ENCODE measurements around the gene TRIP4. TPM values are rescaled to one million over a fixed set of nuclear protein-coding genes. Genes with fewer than 3 reads are reported as not detected.
A peak's percentile ranks its signal among the peaks of the same experiment; 100 is the strongest.

TRIP4 gene
- total RNA-seq, 1 experiment from 2014 or later, result 28.5 TPM

- Mint-ChIP-seq H3K27me3 (ENCODE audit: unreplicated experiment) (no peaks in the 10 kb centered on the region), H3K9me3 (ENCODE audit: low read depth, unreplicated experiment) (no peaks in the 10 kb centered on the region), H3K36me3 (ENCODE audit: insufficient read depth, unreplicated experiment) (peaks cover 27% of the 10 kb centered on the region), H3K4me1 (ENCODE audit: low read depth, unreplicated experiment) (peaks cover 24% of the 10 kb centered on the region), H3K27ac (ENCODE audit: unreplicated experiment) (peak overlapping the region; percentile 49), H3K4me3 (ENCODE audit: low read depth, unreplicated experiment) (peak overlapping the region; percentile 70)
- DNase-seq, result no peak
- no TSS peak for BruUV-seq (replicated peaks)
- CTCF ChIA-PET, result interaction anchor here (0.6 kb wide), 3 partner anchors 38 to 229 kb away, joined by 3 read pairs; no protein-coding TSS in a partner anchor
- intact Hi-C loops (cut with micrococcal nuclease; ENCODE audit: unreplicated experiment), result no loop called here
- TF ChIP-seq CTCF (IDR thresholded peaks at IDR 0.05; ENCODE audit: unreplicated experiment), result no peak
These were observed 71.6 kb downstream of the TRIP4 start for GRCh38 chr15:64459066-64459781.

DNA sequence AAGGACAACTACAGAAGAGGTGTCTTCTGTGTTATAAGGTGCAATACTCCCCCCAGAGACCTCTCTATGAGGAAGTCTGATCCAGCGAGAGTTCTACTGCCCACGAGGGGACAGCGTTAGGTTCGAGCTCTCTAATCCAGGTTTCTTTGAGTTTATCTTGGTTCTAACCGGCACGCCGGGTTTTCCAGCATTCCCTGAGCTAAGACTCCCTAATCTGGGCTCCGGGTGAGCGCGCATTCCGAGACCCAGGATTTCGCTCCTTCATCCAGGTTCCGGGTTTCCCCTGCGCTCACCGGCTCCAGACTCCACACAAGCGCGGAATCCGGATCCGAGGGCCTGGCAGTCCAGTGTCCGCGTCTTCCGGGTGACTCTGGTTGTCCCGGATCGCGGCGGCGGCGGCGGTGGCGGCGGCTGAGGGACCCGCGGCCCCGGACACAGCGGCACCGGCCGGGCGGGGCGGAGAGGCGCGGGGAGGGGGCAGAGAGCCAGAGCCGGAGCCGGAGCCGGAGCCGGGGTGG, 72.6 kb downstream of the TRIP4 start, which contains the start of gene ZNF609:
ZNF609 (plus strand) TSS at position 373 of the 518 bp plus-strand sequence. CDS start 38,842 bp downstream, outside the sequence.
- H3K4me1 Mint-ChIP-seq (ENCODE audit: low read depth, unreplicated experiment), result peaks cover 35% of the 10 kb centered on the region
- no peak for TF ChIP-seq CTCF (IDR thresholded peaks at IDR 0.05; ENCODE audit: unreplicated experiment)
- CTCF ChIA-PET, result interaction anchor here (0.6 to 1.1 kb wide), 5 partner anchors 30 to 381 kb away, joined by 3 to 7 read pairs (median 4); no protein-coding TSS in a partner anchor
- H3K27ac Mint-ChIP-seq (ENCODE audit: unreplicated experiment), result peak within 1 kb of the TSS; percentile 57
- H3K4me3 Mint-ChIP-seq (ENCODE audit: low read depth, unreplicated experiment), result peak within 1 kb of the TSS; percentile 70
- no peaks in the 10 kb centered on the region for H3K9me3 Mint-ChIP-seq (ENCODE audit: low read depth, unreplicated experiment)
- intact Hi-C loops (cut with micrococcal nuclease; ENCODE audit: unreplicated experiment), result no loop called here
- DNase-seq, result peak; percentile 98
- H3K36me3 Mint-ChIP-seq (ENCODE audit: insufficient read depth, unreplicated experiment), result peaks cover 27% of the 10 kb centered on the region
- no peaks in the 10 kb centered on the region for H3K27me3 Mint-ChIP-seq (ENCODE audit: unreplicated experiment)
- BruUV-seq (replicated peaks), result no TSS peak

DNA sequence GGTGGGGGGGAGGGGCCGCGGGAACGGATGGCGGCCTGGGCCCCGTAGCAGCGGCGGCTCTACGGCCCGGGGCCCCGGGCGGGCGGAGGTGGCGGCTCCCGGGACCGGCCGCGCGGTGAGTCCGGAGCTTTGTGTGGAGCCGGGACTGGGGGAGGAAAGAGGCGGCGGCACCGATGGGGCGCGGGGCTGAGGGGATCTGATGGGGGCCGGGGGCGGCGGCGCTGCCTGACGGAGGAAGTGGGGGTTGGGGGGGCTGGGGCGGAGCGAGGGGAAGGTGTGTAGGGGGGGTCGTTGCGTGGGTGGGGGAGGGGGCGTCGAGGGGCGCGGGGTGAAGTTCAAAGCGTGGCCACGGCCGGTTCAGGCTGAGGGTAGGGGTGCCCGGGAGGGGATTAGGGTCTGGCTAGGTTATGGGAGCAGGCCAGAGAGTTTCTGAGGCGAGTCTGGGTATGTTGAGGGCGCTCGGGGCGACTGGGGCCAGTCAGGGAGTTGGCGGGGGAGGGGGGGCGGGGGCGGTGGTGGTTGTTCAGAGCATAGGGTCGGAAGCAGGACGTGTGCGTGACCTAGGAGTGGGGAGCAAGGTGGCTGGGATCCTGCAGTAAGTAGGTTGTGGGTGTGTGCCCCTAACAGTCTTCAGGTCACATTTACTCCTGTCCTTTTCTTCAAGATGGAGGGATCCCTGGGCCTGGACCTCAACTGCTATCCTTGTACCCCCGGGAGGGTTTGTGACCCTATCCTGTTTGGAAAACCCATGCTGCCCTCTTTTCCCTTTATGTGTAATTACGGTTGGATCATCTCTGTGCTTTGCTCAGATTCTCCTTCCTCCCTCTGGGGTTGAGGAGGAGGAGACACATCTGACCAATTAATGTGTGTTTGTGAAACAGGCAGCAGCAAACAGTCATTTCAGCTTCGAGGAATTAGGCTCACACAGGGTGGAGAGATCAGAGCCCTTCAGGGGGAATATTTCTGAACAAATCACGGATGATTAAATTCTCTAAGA, 73.4 kb downstream of the TRIP4 start:
- peaks cover 27% of the 10 kb centered on the region for H3K36me3 Mint-ChIP-seq (ENCODE audit: insufficient read depth, unreplicated experiment)
- CTCF ChIA-PET, result interaction anchor here (0.6 to 1.1 kb wide), 6 partner anchors 31 to 380 kb away, joined by 3 to 7 read pairs (median 4); no protein-coding TSS in a partner anchor
- intact Hi-C loops (cut with micrococcal nuclease; ENCODE audit: unreplicated experiment), result no loop called here
- H3K4me3 Mint-ChIP-seq (ENCODE audit: low read depth, unreplicated experiment), result peak overlapping the region; percentile 70
- H3K4me1 Mint-ChIP-seq (ENCODE audit: low read depth, unreplicated experiment), result peaks cover 35% of the 10 kb centered on the region
- TF ChIP-seq CTCF (IDR thresholded peaks at IDR 0.05; ENCODE audit: unreplicated experiment), result no peak
- no peaks in the 10 kb centered on the region for H3K27me3 Mint-ChIP-seq (ENCODE audit: unreplicated experiment)
- peak; percentile 26 for DNase-seq
- H3K9me3 Mint-ChIP-seq (ENCODE audit: low read depth, unreplicated experiment), result no peaks in the 10 kb centered on the region
- H3K27ac Mint-ChIP-seq (ENCODE audit: unreplicated experiment), result peak overlapping the region; percentile 57
- BruUV-seq (replicated peaks), result no TSS peak

- CTCF ChIA-PET, result interaction anchor here (0.6 to 0.7 kb wide), 2 partner anchors 190 to 215 kb away, joined by 3 to 5 read pairs; no protein-coding TSS in a partner anchor
- peaks cover 33% of the 10 kb centered on the region for H3K36me3 Mint-ChIP-seq (ENCODE audit: insufficient read depth, unreplicated experiment)
- intact Hi-C loops (cut with micrococcal nuclease; ENCODE audit: unreplicated experiment), result no loop called here
- H3K4me3 Mint-ChIP-seq (ENCODE audit: low read depth, unreplicated experiment), result peak overlapping the region; percentile 70
- BruUV-seq (replicated peaks), result no TSS peak
- H3K4me1 Mint-ChIP-seq (ENCODE audit: low read depth, unreplicated experiment), result peaks cover 41% of the 10 kb centered on the region
- H3K27ac Mint-ChIP-seq (ENCODE audit: unreplicated experiment), result peak overlapping the region; percentile 57
- no peaks in the 10 kb centered on the region for H3K9me3 Mint-ChIP-seq (ENCODE audit: low read depth, unreplicated experiment)
- TF ChIP-seq CTCF (IDR thresholded peaks at IDR 0.05; ENCODE audit: unreplicated experiment), result no peak
- DNase-seq, result peak; percentile 17
- H3K27me3 Mint-ChIP-seq (ENCODE audit: unreplicated experiment), result no peaks in the 10 kb centered on the region
These were observed 74.1 kb downstream of the TRIP4 start for GRCh38 chr15:64461721-64462162.
